OCI-LY1 (cell line): ENCODE results near the gene ADO.
A peak's percentile ranks its signal among the peaks of the same experiment; 100 is the strongest.

Experiments used
- H2AFZ ChIP-seq: fragments of 200-600 bp; sonication (generic), shearing (Covaris generic); 2 replicates; pipeline ENCODE4 v1.6.0; 2014; ENCODE audit warnings: antibody characterized with exemption, mild to moderate bottlenecking, low read length
- H3F3A ChIP-seq: fragments of 200-600 bp; sonication (generic), shearing (Covaris generic); 2 replicates; pipeline ENCODE4 v1.6.0; 2014; ENCODE audit warnings: mild to moderate bottlenecking, antibody characterized with exemption, low read length, moderate library complexity; ENCODE audit not compliant: insufficient read depth
- H3K27ac ChIP-seq: fragments of 200-600 bp; sonication (generic); 2 replicates; pipeline ENCODE4 v1.5.1; 2014; ENCODE audit warnings: low read length, mixed run types, mild to moderate bottlenecking, low read depth; ENCODE audit not compliant: poor library complexity, severe bottlenecking
- H3K27me3 ChIP-seq: fragments of 200-600 bp; sonication (generic); 2 replicates; pipeline ENCODE4 v1.6.0; 2014; ENCODE audit warnings: antibody characterized with exemption, mild to moderate bottlenecking, low read length, moderate library complexity; ENCODE audit not compliant: insufficient read depth
- H3K36me3 ChIP-seq: fragments of 200-600 bp; sonication (generic); 2 replicates; pipeline ENCODE4 v1.6.1; 2014; ENCODE audit warnings: mild to moderate bottlenecking, antibody characterized with exemption, low read length, moderate library complexity, mixed read lengths; ENCODE audit not compliant: insufficient read depth
- H3K4me1 ChIP-seq: fragments of 200-600 bp; sonication (generic); 2 replicates; pipeline ENCODE4 v1.5.1; 2014; ENCODE audit warnings: mild to moderate bottlenecking, low read length, moderate library complexity; ENCODE audit not compliant: insufficient read depth, severe bottlenecking
- H3K4me2 ChIP-seq: fragments of 200-600 bp; sonication (generic), shearing (Covaris generic); 2 replicates; pipeline ENCODE4 v1.6.1; 2014; ENCODE audit warnings: low read length
- H3K4me3 ChIP-seq: fragments of 200-600 bp; sonication (generic); 2 replicates; pipeline ENCODE4 v1.5.1; 2014; ENCODE audit warnings: low read length, low read depth, mild to moderate bottlenecking, mixed read lengths; ENCODE audit not compliant: poor library complexity, severe bottlenecking
- H3K79me2 ChIP-seq: fragments of 200-600 bp; shearing (Covaris generic); 2 replicates; pipeline ENCODE4 v1.6.1; 2016; ENCODE audit warnings: mixed run types, low read length, mixed read lengths; ENCODE audit not compliant: insufficient read depth
- H3K9ac ChIP-seq: fragments of 200-600 bp; sonication (generic), shearing (Covaris generic); 2 replicates; pipeline ENCODE4 v1.6.1; 2014; ENCODE audit warnings: mild to moderate bottlenecking, low read length, mixed read lengths
- H3K9me2 ChIP-seq: fragments of 200-600 bp; sonication (generic), shearing (Covaris generic); 2 replicates; pipeline ENCODE4 v1.6.1; 2014; ENCODE audit warnings: low read depth, mild to moderate bottlenecking, low read length, mixed read lengths
- H3K9me3 ChIP-seq: fragments of 200-600 bp; shearing (Covaris generic); 2 replicates; pipeline ENCODE4 v1.6.1; 2014; ENCODE audit warnings: low read length, mixed read lengths
- H4K20me1 ChIP-seq: fragments of 200-600 bp; sonication (generic), shearing (Covaris generic); 2 replicates; pipeline ENCODE4 v1.6.0; 2016; ENCODE audit warnings: mild to moderate bottlenecking, low read length; ENCODE audit not compliant: insufficient read depth
- CTCF ChIP-seq: fragments of 200-600 bp; sonication (generic), shearing (Covaris generic); IDR thresholded peaks from 2 replicates; pipeline ENCODE4 v1.5.1; 2017; ENCODE audit warnings: mild to moderate bottlenecking, antibody characterized with exemption, low read length, moderate library complexity, mixed read lengths
- EZH2 ChIP-seq: fragments of 200-600 bp; sonication (generic), shearing (Covaris generic); IDR thresholded peaks from 2 replicates; pipeline ENCODE4 v1.8.0; 2017; ENCODE audit warnings: borderline replicate concordance, mixed run types, mild to moderate bottlenecking, antibody characterized with exemption, low read length, moderate library complexity, mixed read lengths

The ADO gene

GRCh38 chr10:62805231-62806099 is 945 bp downstream of the ADO start:
- H3K27me3 ChIP-seq, result no peaks in the 10 kb centered on the region
- no peak overlapping the region for H2AFZ ChIP-seq
- peaks cover 28% of the 10 kb centered on the region for H3K36me3 ChIP-seq
- H3K4me2 ChIP-seq, result peak overlapping the region; percentile 94
- H3K4me1 ChIP-seq, result peaks cover 29% of the 10 kb centered on the region
- H3K79me2 ChIP-seq, result no peaks in the 10 kb centered on the region
- no peak overlapping the region for H3K27ac ChIP-seq
- TF ChIP-seq CTCF (no peak), EZH2 (no peak)
- H3K9me2 ChIP-seq, result no peaks in the 10 kb centered on the region
- H3K9ac ChIP-seq, result peak overlapping the region; percentile 88
- no peaks in the 10 kb centered on the region for H3F3A ChIP-seq
- 0 out of 2 replicates have a peak, but pooled peaks cover 4% of the 10 kb centered on the region for H4K20me1 ChIP-seq
- peak overlapping the region; percentile 81 for H3K4me3 ChIP-seq
- H3K9me3 ChIP-seq, result no peaks in the 10 kb centered on the region

DNA sequence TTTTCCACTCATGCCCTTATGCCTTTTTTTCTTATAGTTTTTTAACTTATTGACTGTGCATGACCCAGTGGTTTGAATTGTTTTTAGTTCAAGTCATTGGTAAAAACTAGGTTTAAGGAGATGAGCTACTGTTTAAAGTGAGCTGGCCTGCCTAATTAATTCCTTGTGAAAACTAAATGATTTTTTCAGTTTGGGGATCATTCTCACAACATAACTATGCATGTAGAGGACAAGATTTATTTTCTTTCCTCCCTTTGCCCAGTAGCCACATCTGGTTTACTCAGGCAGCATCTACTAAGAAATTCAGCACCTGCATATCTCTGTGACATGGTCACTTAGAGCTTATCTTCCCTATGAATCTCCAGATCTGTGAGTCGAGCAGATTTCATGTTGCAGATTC is 1.7 kb downstream of the ADO start:
- Histone ChIP-seq H3K27ac (no peak overlapping the region), H4K20me1 (0 out of 2 replicates have a peak, but pooled peaks cover 4% of the 10 kb centered on the region), H3K9ac (peak overlapping the region; percentile 16; the same call in 1 of the 2 replicates), H3K9me3 (no peaks in the 10 kb centered on the region), H3K27me3 (no peaks in the 10 kb centered on the region), H3K36me3 (peaks cover 28% of the 10 kb centered on the region), H3K4me1 (peaks cover 29% of the 10 kb centered on the region), H2AFZ (no peak overlapping the region), H3F3A (no peaks in the 10 kb centered on the region), H3K4me3 (peak overlapping the region; percentile 81), H3K4me2 (peak overlapping the region; percentile 94), H3K79me2 (no peaks in the 10 kb centered on the region), H3K9me2 (no peaks in the 10 kb centered on the region)
- TF ChIP-seq EZH2, result no peak
- no peak for TF ChIP-seq CTCF

DNA sequence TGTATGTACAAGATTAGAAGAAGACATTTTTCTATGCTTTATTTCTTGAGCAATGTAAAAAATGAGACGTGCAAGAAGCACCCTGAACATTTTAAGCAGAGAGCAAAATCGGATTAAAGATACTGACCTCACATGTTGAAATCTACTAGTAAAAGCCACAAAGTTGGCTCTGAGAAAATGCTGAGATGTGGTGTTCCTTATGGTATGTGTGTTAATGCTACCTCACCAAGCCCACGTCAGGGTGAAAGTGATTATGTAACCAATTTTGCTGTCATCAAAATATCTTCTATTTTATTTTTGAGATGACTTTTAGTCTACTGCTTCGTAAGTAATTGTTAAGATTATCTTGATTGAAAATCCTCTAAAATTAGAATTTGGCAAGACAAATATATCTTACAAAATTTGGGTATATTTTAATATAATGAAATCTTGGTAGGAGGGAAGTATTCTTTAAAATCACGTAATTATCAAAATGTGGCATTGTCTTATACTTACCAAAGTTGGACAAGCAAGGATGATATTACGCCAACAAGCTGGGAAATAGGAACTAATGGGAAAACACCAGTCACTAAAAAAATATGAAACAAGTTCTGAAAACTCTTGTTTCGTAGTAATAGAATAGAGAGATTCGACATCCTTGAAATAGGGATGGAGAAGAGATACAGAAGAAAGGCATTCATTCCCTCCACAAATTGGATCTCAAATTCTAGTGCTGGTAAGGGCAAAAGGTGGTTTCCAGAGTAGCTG is 5.8 kb downstream of the ADO start:
- peaks cover 22% of the 10 kb centered on the region for H3K4me1 ChIP-seq
- no peak overlapping the region for H3K27ac ChIP-seq
- H2AFZ ChIP-seq, result no peak overlapping the region
- H3K4me3 ChIP-seq, result no peak overlapping the region
- no peaks in the 10 kb centered on the region for H3F3A ChIP-seq
- H3K9me3 ChIP-seq, result no peaks in the 10 kb centered on the region
- no peaks in the 10 kb centered on the region for H3K27me3 ChIP-seq
- TF ChIP-seq EZH2, result no peak
- no peak for TF ChIP-seq CTCF
- no peaks in the 10 kb centered on the region for H3K79me2 ChIP-seq
- no peak overlapping the region for H3K9ac ChIP-seq
- H3K4me2 ChIP-seq, result no peak overlapping the region
- 0 out of 2 replicates have a peak, but pooled peaks cover 4% of the 10 kb centered on the region for H4K20me1 ChIP-seq
- H3K36me3 ChIP-seq, result peaks cover 28% of the 10 kb centered on the region
- H3K9me2 ChIP-seq, result no peaks in the 10 kb centered on the region
